HL-60 (cell line): ENCODE data around the gene PDE6C.

Source experiments
- GABPA ChIP-seq: IDR thresholded peaks from 2 replicates; pipeline ENCODE4 v1.6.1; 2012; ENCODE audit warnings: low read depth
- POLR2AphosphoS5 ChIP-seq: IDR thresholded peaks from 2 replicates; pipeline ENCODE4 v1.6.1; 2012; ENCODE audit warnings: low read depth
- REST ChIP-seq: IDR thresholded peaks from 2 replicates; pipeline ENCODE4 v1.6.1; 2012; ENCODE audit warnings: low read depth; ENCODE audit not compliant: insufficient replicate concordance
- SPI1 ChIP-seq: IDR thresholded peaks from 2 replicates; pipeline ENCODE4 v1.6.1; 2012; ENCODE audit warnings: low read depth, mild to moderate bottlenecking, borderline replicate concordance
- TF ChIP-seq, protein P1 (sequence below): IDR thresholded peaks from one replicate; pipeline ENCODE4 v1.5.1; 2011; ENCODE audit warnings: low read length, control low read depth, inconsistent platforms; ENCODE audit not compliant: insufficient read depth

DNA sequence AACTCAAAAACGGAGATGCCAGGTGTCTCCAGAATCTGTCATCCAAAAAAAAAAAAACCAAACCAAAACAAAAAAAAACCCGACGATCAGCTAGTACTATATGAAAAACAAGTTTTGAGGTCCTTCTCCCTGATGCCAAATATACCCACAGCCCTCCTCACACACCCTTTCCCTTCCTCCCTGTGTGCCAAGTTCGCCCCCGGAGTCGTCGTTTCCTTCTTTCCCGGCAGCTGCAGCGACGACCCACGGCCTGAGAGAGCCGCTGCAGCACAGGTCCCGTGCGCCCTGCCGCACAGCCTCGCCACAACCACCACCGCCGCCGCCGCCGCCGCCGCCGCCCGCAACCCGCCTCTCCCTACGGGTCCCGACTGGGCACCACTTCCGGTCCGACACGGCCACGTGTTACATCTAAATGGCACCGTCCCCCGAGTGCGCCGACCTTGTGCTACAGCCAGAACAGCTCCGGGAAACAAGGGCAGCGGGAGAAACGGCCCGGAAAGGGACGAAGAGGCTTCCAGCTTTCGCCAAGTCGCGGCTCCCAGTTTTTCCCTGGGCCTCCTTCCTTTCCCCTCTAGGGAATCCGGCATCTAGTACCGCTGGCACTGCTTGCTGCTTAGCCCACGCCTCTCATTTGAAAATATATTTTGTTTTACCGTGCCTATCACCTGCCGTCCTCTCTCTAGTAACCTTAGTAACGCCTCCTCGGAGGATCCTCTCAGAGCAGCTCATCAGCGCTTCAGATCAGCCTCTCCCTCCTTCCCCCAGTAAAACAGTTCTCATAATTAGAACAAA is 90.1 kb downstream of the PDE6C start, which contains the start of gene FRA10AC1:
- TF ChIP-seq, protein P1, sequence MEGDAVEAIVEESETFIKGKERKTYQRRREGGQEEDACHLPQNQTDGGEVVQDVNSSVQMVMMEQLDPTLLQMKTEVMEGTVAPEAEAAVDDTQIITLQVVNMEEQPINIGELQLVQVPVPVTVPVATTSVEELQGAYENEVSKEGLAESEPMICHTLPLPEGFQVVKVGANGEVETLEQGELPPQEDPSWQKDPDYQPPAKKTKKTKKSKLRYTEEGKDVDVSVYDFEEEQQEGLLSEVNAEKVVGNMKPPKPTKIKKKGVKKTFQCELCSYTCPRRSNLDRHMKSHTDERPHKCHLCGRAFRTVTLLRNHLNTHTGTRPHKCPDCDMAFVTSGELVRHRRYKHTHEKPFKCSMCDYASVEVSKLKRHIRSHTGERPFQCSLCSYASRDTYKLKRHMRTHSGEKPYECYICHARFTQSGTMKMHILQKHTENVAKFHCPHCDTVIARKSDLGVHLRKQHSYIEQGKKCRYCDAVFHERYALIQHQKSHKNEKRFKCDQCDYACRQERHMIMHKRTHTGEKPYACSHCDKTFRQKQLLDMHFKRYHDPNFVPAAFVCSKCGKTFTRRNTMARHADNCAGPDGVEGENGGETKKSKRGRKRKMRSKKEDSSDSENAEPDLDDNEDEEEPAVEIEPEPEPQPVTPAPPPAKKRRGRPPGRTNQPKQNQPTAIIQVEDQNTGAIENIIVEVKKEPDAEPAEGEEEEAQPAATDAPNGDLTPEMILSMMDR, result peak; percentile 1
- peak; percentile 86 for TF ChIP-seq POLR2AphosphoS5
- peak; percentile 97 for TF ChIP-seq GABPA
- peak; percentile 62 for TF ChIP-seq REST
- no peak; the same call in 1 of the 2 replicates for TF ChIP-seq SPI1
